Ascending aorta (tissue), 2 donors: ENCODE results near the gene FANCM. TPM values are rescaled to one million over a fixed set of nuclear protein-coding genes. Genes with fewer than 3 reads are reported as not detected.
"Not testable (repeated sequence)": the region's sequence is repeated elsewhere in the genome, so short reads cannot be mapped to it uniquely, and the experiment has no call there.

Experiments used
- DNase-seq, 2 donors: peaks; one replicate each; pipeline ENCODE4 v3.0.0-alpha.2; 2019; ENCODE audit warnings: low spot score in 2 of 2
- H3K27ac ChIP-seq, 2 donors: fragments of 200-600 bp; sonication (generic); one replicate each; pipeline ENCODE4 v1.5.1; 2016 to 2017; ENCODE audit warnings: mild to moderate bottlenecking in 1 of 2
- H3K27me3 ChIP-seq: fragments of 200-600 bp; sonication (generic); one replicate; pipeline ENCODE4 v1.5.1; 2017
- H3K36me3 ChIP-seq, 2 donors: fragments of 200-600 bp; sonication (generic); one replicate each; pipeline ENCODE4 v1.5.1; 2016
- H3K4me1 ChIP-seq, 2 donors: fragments of 200-600 bp; sonication (generic); one replicate each; pipeline ENCODE4 v1.5.1; 2016 to 2017; ENCODE audit warnings: mild to moderate bottlenecking in 1 of 2
- H3K4me3 ChIP-seq, 2 donors: fragments of 200-600 bp; sonication (generic); one replicate each; pipeline ENCODE4 v1.5.1; 2016 to 2017; ENCODE audit warnings: mild to moderate bottlenecking in 1 of 2
- H3K9me3 ChIP-seq, 2 donors: fragments of 200-600 bp; sonication (generic); one replicate each; pipeline ENCODE4 v1.5.1; 2016
- CTCF ChIP-seq, 3 experiments: fragments of 200-600 bp in 2 of 3; fragments of 450-650 bp in 1 of 3; sonication (generic) in 2 of 3; IDR thresholded peaks; one replicate each; pipeline ENCODE4 v1.5.1; 2016 to 2019; ENCODE audit warnings: antibody characterized with exemption in 3 of 3, mild to moderate bottlenecking in 1 of 3, moderate library complexity in 1 of 3
- intact Hi-C: fragments of 100-400 bp; cut with DNase I; formaldehyde crosslinking; loops from one replicate; pipeline ENCODE4 v1.15.1; 2023
- total RNA-seq: library from RNA; depleted of rRNA; stranded (reverse); fragments of >200 nt; gene quantifications from one replicate; pipeline ENCODE4 v1.1.0, GENCODE V29; 2016

Gene FANCM
- total RNA-seq, 1 donor from 2014 or later: 2.1 TPM

- no peak for TF ChIP-seq CTCF (IDR thresholded peaks at IDR 0.05)
- no peak overlapping the region for H3K27ac ChIP-seq
- H3K36me3 ChIP-seq: peaks cover 12 to 30% of the 10 kb centered on the region in 2 donors
- H3K27me3 ChIP-seq: no peaks in the 10 kb centered on the region
- no peaks in the 10 kb centered on the region for H3K4me1 ChIP-seq
- H3K9me3 ChIP-seq: no peaks in the 10 kb centered on the region
- intact Hi-C loops: no loop called here
- no peak overlapping the region for H3K4me3 ChIP-seq
- no peak for DNase-seq
Measured at GRCh38 chr14:45212231-45212630, 76.5 kb downstream of the FANCM start.

GRCh38 chr14:45213716-45214115, 78.0 kb downstream of the FANCM start:
- intact Hi-C loops, H3K4me3 ChIP-seq, H3K9me3 ChIP-seq, H3K27me3 ChIP-seq, H3K27ac ChIP-seq, H3K4me1 ChIP-seq, DNase-seq: not testable (repeated sequence)
- H3K36me3 ChIP-seq: peaks cover 18 to 23% of the 10 kb centered on the region in 2 donors

DNA sequence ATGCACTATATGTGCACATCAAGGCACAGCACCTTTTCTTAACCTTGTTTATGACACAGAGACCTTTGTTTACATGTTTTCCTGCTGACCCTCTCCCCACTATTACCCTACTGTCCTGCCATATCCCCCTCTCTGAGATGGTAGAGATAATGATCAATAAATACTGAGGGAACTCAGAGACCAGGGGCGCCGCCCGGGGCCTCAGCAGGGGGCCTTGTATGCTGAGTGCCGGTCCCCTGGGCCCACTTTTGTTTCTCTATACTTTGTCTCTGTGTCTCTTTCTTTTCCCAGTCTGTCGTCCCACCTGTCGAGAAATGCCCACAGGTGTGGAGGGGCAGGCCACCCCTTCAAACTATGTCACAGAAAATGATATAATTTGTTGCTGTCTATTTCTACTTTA, 78.6 kb downstream of the FANCM start:
- intact Hi-C loops, DNase-seq, H3K4me1 ChIP-seq, H3K27me3 ChIP-seq, H3K4me3 ChIP-seq, H3K9me3 ChIP-seq, H3K27ac ChIP-seq: not testable (repeated sequence)
- H3K36me3 ChIP-seq: peaks cover 17 to 18% of the 10 kb centered on the region in 2 donors

DNA sequence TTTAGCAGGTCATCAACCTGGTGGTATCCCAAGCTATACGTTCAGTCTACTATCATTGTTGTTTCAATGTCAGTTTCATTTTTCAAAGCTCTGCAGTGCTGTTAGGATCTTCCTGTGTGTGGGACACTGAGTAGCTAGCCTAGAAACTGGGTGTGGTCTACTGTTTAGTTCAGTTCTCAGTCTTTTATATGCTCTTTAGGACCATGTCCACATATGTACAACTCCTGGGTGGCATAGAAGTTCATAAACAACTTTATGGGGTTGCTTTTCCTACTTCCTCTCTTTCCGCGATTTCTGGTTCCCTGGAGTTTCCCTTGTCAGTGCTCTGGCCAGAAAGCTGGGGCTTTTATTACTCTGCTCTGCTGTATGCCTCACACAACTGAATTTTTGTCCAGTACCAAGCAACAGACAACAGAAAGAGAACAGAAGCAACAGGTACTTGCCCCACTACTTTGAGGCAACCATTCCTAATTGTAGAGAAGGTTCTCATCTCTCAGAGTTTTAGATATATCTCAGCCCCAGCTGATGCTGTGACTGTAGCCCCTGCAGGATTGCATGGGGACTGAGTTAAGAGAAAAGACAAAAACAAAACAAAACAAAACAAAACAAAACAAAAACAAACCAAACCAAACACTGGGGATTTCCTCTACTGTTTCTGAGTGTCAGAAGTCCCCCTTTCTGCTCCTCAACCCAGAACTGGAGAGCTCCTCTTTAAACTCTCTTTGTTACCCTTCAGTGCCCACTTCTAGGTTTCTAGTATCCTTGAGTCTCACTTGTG, 86.9 kb downstream of the FANCM start:
- Histone ChIP-seq H3K9me3 (no peaks in the 10 kb centered on the region), H3K27me3 (no peaks in the 10 kb centered on the region), H3K4me3 (no peak overlapping the region), H3K36me3 (peaks cover 11 to 18% of the 10 kb centered on the region in 2 donors), H3K27ac (no peak overlapping the region), H3K4me1 (no peaks in the 10 kb centered on the region)
- no peak for TF ChIP-seq CTCF (IDR thresholded peaks at IDR 0.05)
- intact Hi-C loops: no loop called here
- no peak for DNase-seq

DNA sequence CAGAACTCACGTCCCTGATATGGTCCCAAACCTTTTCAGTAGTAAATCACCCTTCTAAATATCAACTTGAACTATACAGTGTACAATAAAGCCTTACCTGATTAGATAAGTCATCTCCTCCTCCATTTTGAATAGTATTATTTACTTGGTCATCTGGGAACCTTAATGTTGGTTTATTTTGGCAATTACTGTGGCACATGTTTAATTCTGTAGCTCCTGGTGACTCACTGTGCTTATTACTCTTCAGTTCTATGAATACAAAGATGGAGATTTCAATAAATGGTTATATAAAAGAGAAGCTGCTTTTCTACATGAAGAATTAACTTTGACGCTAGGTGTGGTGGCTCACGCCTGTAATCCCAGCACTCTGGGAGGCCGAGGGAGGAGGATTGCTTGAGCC, 91.8 kb downstream of the FANCM start:
- Histone ChIP-seq H3K4me3 (no peak overlapping the region), H3K27me3 (no peaks in the 10 kb centered on the region), H3K36me3 (peaks cover 12 to 28% of the 10 kb centered on the region in 2 donors), H3K27ac (no peak overlapping the region), H3K4me1 (no peaks in the 10 kb centered on the region), H3K9me3 (no peaks in the 10 kb centered on the region)
- intact Hi-C loops: no loop called here
- no peak for TF ChIP-seq CTCF (IDR thresholded peaks at IDR 0.05)
- DNase-seq: no peak

DNA sequence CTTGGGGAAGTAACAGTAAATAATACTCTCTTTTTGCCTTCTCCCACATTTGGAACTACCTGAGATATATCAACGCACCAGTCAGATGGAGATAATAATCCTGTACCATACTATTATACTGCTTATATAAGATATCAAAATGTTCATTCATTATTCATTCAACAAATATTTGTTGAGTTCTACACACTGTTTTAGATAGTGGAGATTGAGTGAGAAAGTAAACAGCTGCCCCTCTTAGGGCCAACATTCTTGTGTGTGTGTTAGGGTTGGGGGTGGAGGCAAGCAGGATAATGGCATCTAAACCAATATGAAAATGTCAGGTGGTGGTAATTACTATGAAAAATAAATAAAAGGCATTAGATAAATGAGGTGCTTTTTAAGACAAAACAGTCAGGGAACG, 103.3 kb downstream of the FANCM start:
- DNase-seq: no peak
- no peak for TF ChIP-seq CTCF (IDR thresholded peaks at IDR 0.05)
- no peak overlapping the region for H3K4me3 ChIP-seq
- intact Hi-C loops: no loop called here
- no peak overlapping the region for H3K27ac ChIP-seq
- peaks cover 10 to 14% of the 10 kb centered on the region in 2 donors for H3K36me3 ChIP-seq
- H3K9me3 ChIP-seq: no peaks in the 10 kb centered on the region
- no peaks in the 10 kb centered on the region for H3K27me3 ChIP-seq
- H3K4me1 ChIP-seq: peaks cover 0 to 5% of the 10 kb centered on the region in 2 donors
